Measurements from ENCODE around the gene PSMD5. TPM values are rescaled to one million over a fixed set of nuclear protein-coding genes. Genes with fewer than 3 reads are reported as not detected.
A peak's percentile ranks its signal among the peaks of the same experiment; 100 is the strongest.

PSMD5 gene
- polyA plus RNA-seq (39.4 to 55.2 TPM (median 41.6 TPM) in 3 replicates), polyA minus RNA-seq (14.5 to 47.0 TPM (median 32.2 TPM) in 3 replicates)
- 39.4 TPM for polyA plus RNA-seq (2011; ENCODE audit: low read depth)
- polyA plus RNA-seq (2011; cell fraction: cytosol; rRNA removed): 30.9 and 59.7 TPM in 2 replicates
- polyA plus RNA-seq (2011; cell fraction: nucleus; rRNA removed): 35.6 and 44.6 TPM in 2 replicates
- polyA plus RNA-seq (2012; ENCODE audit: low replicate concordance): 20.5 and 31.8 TPM in 2 replicates
- 74.6 TPM for polyA minus RNA-seq (2011; cell fraction: cytosol; rRNA and poly(A)+ RNA removed)
- polyA minus RNA-seq (2011; cell fraction: nucleus; rRNA and poly(A)+ RNA removed): 21.2 and 34.3 TPM in 2 replicates

- Histone ChIP-seq H3K36me3 (ENCODE audit: control insufficient read depth in 2 of 2, extremely low read depth in 1 of 2, insufficient read depth in 2 of 2, low read length in 2 of 2) (peaks cover 2 to 4% of the 10 kb centered on the region in 2 experiments), H3K4me2 (ENCODE audit: control insufficient read depth, extremely low read depth, insufficient read depth, low read depth, low read length) (peak within 1 kb of the TSS; percentile 94), H3K9me1 (ENCODE audit: control insufficient read depth, extremely low read depth, insufficient read depth, low read length) (no peaks in the 10 kb centered on the region), H3K4me1 (ENCODE audit: control insufficient read depth, extremely low read depth, insufficient read depth, low read length) (peaks cover 12% of the 10 kb centered on the region), H3K27me3 (ENCODE audit: control insufficient read depth, extremely low read depth, insufficient read depth, low read length) (no peaks in the 10 kb centered on the region), H4K20me1 (ENCODE audit: control insufficient read depth, extremely low read depth, insufficient read depth, low read length) (no peaks in the 10 kb centered on the region), H3K9me3 (ENCODE audit: control insufficient read depth, low read depth, low read length) (no peaks in the 10 kb centered on the region), H2AFZ (ENCODE audit: control insufficient read depth, low read length) (peak within 1 kb of the TSS; percentile 91), H3K4me3 (ENCODE audit: control insufficient read depth in 2 of 3, extremely low read depth in 1 of 3, insufficient read depth in 2 of 3, low read depth in 1 of 3, low read length in 3 of 3) (peak within 1 kb of the TSS; percentile 90 to 99 (median 96)), H3K9ac (ENCODE audit: control insufficient read depth, extremely low read depth, insufficient read depth, low read length) (peak within 1 kb of the TSS; percentile 100), H3K27ac (ENCODE audit: control insufficient read depth, insufficient read depth, low read length) (peak within 1 kb of the TSS; percentile 94), H3K79me2 (ENCODE audit: control insufficient read depth, insufficient read depth, low read length) (peaks cover 44% of the 10 kb centered on the region)
- dilution Hi-C loops (cut with MboI; ENCODE audit: extremely low pct_ligation_motif_present, low sequenced_read_pairs): no loop called here
- DNase-seq (ENCODE audit: low read depth, low spot score) (peak; percentile 98), FAIRE-seq (peak; percentile 57)
- TF ChIP-seq EZH2 (IDR thresholded peaks at IDR 0.05; ENCODE audit: low read length) (no peak), CTCF (optimal IDR thresholded peaks at IDR 0.05 in 1 of 3, IDR thresholded peaks at IDR 0.05 in 1 of 3, conservative IDR thresholded peaks at IDR 0.05 in 1 of 3; ENCODE audit: extremely low read depth in 1 of 3, insufficient read depth in 2 of 3, low read length in 3 of 3) (peak in 2 of 3 experiments; percentile 11 to 22)
Observed at GRCh38 chr9:120842685-120843485, at the start of gene PSMD5. Gene PSMD5 (minus strand): TSS chr9:120842922. CDS start chr9:120842909, 13 bp downstream.

DNA sequence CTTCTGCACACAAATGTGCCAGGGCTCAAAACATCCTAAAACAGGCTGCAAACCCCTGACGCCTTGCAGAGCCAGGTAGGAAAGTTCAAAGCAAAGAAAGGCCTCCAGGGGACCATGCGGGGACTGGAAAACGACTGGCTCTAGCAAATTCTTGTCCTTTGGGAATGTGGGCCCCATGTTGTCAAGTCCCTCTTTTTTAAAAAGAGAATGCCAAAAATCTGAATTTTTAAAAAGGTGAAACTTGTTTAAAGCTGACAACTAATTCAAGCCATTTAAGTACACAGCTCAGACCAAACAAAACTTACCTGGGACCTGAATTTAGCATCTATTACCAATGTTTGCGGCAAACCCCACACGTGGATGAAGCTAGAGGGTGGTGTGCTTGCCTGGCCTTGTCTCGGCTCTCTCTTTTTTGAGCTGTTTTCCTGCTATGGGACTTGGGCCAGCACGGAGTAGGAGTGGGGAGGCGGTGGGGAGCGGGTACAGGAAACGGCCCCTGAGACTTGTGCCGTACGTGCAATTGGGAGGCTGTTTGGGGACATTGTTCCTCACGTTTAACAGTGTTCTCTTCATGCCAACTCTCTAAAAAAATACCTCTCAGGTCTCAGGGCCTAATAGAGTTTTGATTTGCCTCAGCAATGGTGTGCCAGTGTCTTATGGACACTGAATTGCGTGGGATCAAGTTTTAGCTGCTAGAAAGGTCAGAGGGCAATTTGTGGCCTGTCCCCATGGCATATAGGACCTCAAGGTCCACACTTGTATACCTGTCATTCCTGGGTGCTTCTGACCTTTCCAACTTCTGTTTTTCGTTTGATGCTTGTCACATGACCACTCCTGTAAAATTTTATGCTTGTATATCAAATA is 49.4 kb upstream of the PSMD5 start:
- Histone ChIP-seq H3K4me2 (ENCODE audit: control insufficient read depth, extremely low read depth, insufficient read depth, low read depth, low read length) (peak overlapping the region; percentile 13), H3K9me1 (ENCODE audit: control insufficient read depth, extremely low read depth, insufficient read depth, low read length) (no peaks in the 10 kb centered on the region), H2AFZ (ENCODE audit: control insufficient read depth, low read length) (no peak overlapping the region), H4K20me1 (ENCODE audit: control insufficient read depth, extremely low read depth, insufficient read depth, low read length) (no peaks in the 10 kb centered on the region), H3K4me1 (ENCODE audit: control insufficient read depth, extremely low read depth, insufficient read depth, low read length) (peaks cover 15% of the 10 kb centered on the region), H3K4me3 (ENCODE audit: control insufficient read depth in 2 of 3, extremely low read depth in 1 of 3, insufficient read depth in 2 of 3, low read depth in 1 of 3, low read length in 3 of 3) (no peak overlapping the region), H3K36me3 (ENCODE audit: control insufficient read depth in 2 of 2, extremely low read depth in 1 of 2, insufficient read depth in 2 of 2, low read length in 2 of 2) (no peaks in the 10 kb centered on the region), H3K27me3 (ENCODE audit: control insufficient read depth, extremely low read depth, insufficient read depth, low read length) (peaks cover 7% of the 10 kb centered on the region), H3K79me2 (ENCODE audit: control insufficient read depth, insufficient read depth, low read length) (no peaks in the 10 kb centered on the region), H3K9ac (ENCODE audit: control insufficient read depth, extremely low read depth, insufficient read depth, low read length) (no peak overlapping the region), H3K9me3 (ENCODE audit: control insufficient read depth, low read depth, low read length) (no peaks in the 10 kb centered on the region), H3K27ac (ENCODE audit: control insufficient read depth, insufficient read depth, low read length) (no peak overlapping the region)
- dilution Hi-C loops (cut with MboI; ENCODE audit: extremely low pct_ligation_motif_present, low sequenced_read_pairs): no loop called here
- DNase-seq (ENCODE audit: low read depth, low spot score) (no peak), FAIRE-seq (no peak)
- TF ChIP-seq CTCF (optimal IDR thresholded peaks at IDR 0.05 in 1 of 3, IDR thresholded peaks at IDR 0.05 in 1 of 3, conservative IDR thresholded peaks at IDR 0.05 in 1 of 3; ENCODE audit: extremely low read depth in 1 of 3, insufficient read depth in 2 of 3, low read length in 3 of 3): no peak
- TF ChIP-seq EZH2 (IDR thresholded peaks at IDR 0.05; ENCODE audit: low read length): no peak
